Upper lobe of left lung (tissue), 6 donors: ENCODE measurements around the gene TMEM18. TPM values are rescaled to one million over a fixed set of nuclear protein-coding genes. Genes with fewer than 3 reads are reported as not detected.
A peak's percentile ranks its signal among the peaks of the same experiment; 100 is the strongest.

Source experiments
- ATAC-seq, 2 donors: fragments of 200-7000 bp; cut with Tn5 transposase; one replicate each; pipeline ENCODE4 v1.9.1; 2022; ENCODE audit warnings: mild to moderate bottlenecking in 2 of 2, moderate library complexity in 2 of 2; ENCODE audit not compliant: low FRiP score in 2 of 2
- DNase-seq, 2 donors: peaks; one replicate each; pipeline ENCODE4 v3.0.0-alpha.2; 2019 to 2020
- H3K27ac ChIP-seq, 4 donors: fragments of 200-600 bp; sonication (generic); one replicate each; pipeline ENCODE4 v1.5.1; 2016 to 2019
- H3K27me3 ChIP-seq, 4 donors: fragments of 200-600 bp; sonication (generic); one replicate each; pipeline ENCODE4 v1.5.1; 2017 to 2019
- H3K36me3 ChIP-seq, 4 donors: fragments of 200-600 bp; sonication (generic); one replicate each; pipeline ENCODE4 v1.5.1; 2016 to 2019
- H3K4me1 ChIP-seq, 4 donors: fragments of 200-600 bp; sonication (generic); one replicate each; pipeline ENCODE4 v1.5.1; 2018 to 2019
- H3K4me3 ChIP-seq, 4 donors: fragments of 200-600 bp; sonication (generic); one replicate each; pipeline ENCODE4 v1.5.1; 2017 to 2019; ENCODE audit warnings: mild to moderate bottlenecking in 2 of 4, moderate library complexity in 1 of 4
- H3K9me3 ChIP-seq, 4 donors: fragments of 200-600 bp; sonication (generic); one replicate each; pipeline ENCODE4 v1.5.1; 2018 to 2019
- CTCF ChIP-seq, 6 experiments: fragments of 450-650 bp in 4 of 6; fragments of 200-600 bp in 2 of 6; sonication (generic) in 2 of 6; IDR thresholded peaks; one replicate each; pipeline ENCODE4 v1.5.1; 2016 to 2019; ENCODE audit warnings: antibody characterized with exemption in 6 of 6
- EP300 ChIP-seq, 4 donors: sonication (generic); formaldehyde crosslinking; IDR thresholded peaks; one replicate each; pipeline ENCODE4 v1.5.1; 2017; ENCODE audit warnings: antibody characterized with exemption in 4 of 4, control low read depth in 2 of 4
- POLR2A ChIP-seq, 4 donors: fragments of 450-650 bp; IDR thresholded peaks; one replicate each; pipeline ENCODE4 v1.5.1; 2016 to 2017; ENCODE audit warnings: antibody characterized with exemption in 4 of 4, mild to moderate bottlenecking in 2 of 4
- POLR2AphosphoS5 ChIP-seq, 2 donors: sonication (generic); formaldehyde crosslinking; IDR thresholded peaks; one replicate each; pipeline ENCODE4 v1.5.1; 2017; ENCODE audit warnings: antibody characterized with exemption in 2 of 2
- WGBS, 2 donors: methylation state at CpG; one replicate each; pipeline ENCODE4 v1.1.5; 2017 to 2018; 5-methylcytosine and 5-hydroxymethylcytosine counted together
- total RNA-seq, 6 donors: library from RNA; depleted of rRNA in 4 of 6; stranded (reverse); fragments of >200 nt in 4 of 6; gene quantifications; one replicate each; pipeline versions ENCODE4 v1.1.0 to v1.2.1, GENCODE V29; 2016 to 2021
- donor health status: DM: no; HTN: no; CAD: no; lungs with moderate emphysema.
- donor health status: DM: no; HTN: yes; CAD: no; lungs with severe emphysema.

TMEM18 gene
- total RNA-seq, 6 donors from 2014 or later = 5.0 to 31.4 (median 17.3) TPM

- H3K9me3 ChIP-seq = no peaks in the 10 kb centered on the region
- H3K4me3 ChIP-seq = no peak overlapping the region
- ATAC-seq (no peak), DNase-seq (no peak)
- H3K36me3 ChIP-seq = no peaks in the 10 kb centered on the region
- no peaks in the 10 kb centered on the region for H3K4me1 ChIP-seq
- WGBS, 2 donors = 86 to 87% methylated on average over 6 of the region's 6 CpGs
- H3K27ac ChIP-seq = no peak overlapping the region
- no peaks in the 10 kb centered on the region for H3K27me3 ChIP-seq
- TF ChIP-seq POLR2AphosphoS5 (IDR thresholded peaks at IDR 0.05) (no peak), CTCF (IDR thresholded peaks at IDR 0.05) (no peak), EP300 (IDR thresholded peaks at IDR 0.05) (no peak), POLR2A (IDR thresholded peaks at IDR 0.05) (no peak)
Observed at GRCh38 chr2:652881-653480, 24.2 kb downstream of the TMEM18 start.

- DNase-seq = peak in 1 of 2 donors; percentile 44
- ATAC-seq = no peak
- Histone ChIP-seq H3K27ac (no peak overlapping the region), H3K36me3 (no peaks in the 10 kb centered on the region), H3K9me3 (no peaks in the 10 kb centered on the region), H3K4me1 (no peaks in the 10 kb centered on the region), H3K4me3 (no peak overlapping the region), H3K27me3 (no peaks in the 10 kb centered on the region)
- WGBS, 2 donors = 93 to 94% methylated on average over 7 to 14 of the region's 14 CpGs
- TF ChIP-seq POLR2A (IDR thresholded peaks at IDR 0.05) = no peak
Observed at GRCh38 chr2:651951-652373, 25.2 kb downstream of the TMEM18 start.

DNA sequence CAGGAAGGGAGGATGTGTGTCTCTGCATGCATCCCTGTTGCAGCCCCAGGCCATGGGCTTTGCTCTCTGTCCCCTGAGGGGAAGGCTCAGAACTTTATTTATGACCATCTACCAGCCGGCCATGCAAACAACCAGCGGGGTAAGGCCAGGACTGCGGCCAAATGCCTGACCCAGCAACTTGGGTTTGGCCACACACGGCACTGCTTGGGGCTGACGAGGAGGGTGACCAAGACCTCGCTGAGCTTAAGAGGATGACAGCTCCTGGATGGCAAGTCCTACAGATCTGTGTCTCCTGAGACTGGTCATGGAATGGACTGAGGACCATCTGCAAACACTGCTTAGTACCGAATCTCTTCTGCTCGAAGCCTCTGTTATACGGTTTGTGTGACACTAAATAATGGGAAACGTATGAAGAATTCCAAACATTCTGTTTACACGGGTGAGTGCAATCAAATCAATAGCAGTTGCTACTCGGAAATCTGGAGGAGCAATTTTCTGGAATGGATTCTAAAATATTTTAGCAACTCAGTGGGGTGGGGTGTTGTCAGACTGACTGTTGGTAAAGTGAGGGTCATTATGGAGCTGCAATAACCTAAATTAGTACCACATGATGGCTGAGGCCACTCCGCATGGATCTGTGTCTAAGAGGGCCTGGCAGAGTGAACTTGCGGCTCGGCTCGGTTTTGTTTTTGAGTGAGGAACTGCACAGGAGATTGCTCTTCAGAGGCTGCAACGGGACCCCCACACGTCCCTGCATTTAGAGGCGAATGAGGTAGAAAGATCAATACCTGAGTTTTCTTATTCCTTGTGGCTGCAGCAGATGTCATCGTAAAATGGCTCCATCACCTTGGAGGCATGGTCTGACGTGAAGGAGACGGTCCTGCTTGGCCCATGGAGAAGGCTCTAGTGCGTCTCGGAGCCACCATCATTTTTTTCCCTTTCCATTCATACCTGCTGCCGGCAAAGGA is 26.6 kb downstream of the TMEM18 start:
- H3K4me3 ChIP-seq = no peak overlapping the region
- no peaks in the 10 kb centered on the region for H3K36me3 ChIP-seq
- ATAC-seq = no peak
- TF ChIP-seq POLR2AphosphoS5 (IDR thresholded peaks at IDR 0.05) (no peak), CTCF (IDR thresholded peaks at IDR 0.05) (no peak), EP300 (IDR thresholded peaks at IDR 0.05) (no peak), POLR2A (IDR thresholded peaks at IDR 0.05) (no peak)
- no peak for DNase-seq
- H3K27me3 ChIP-seq = no peaks in the 10 kb centered on the region
- H3K9me3 ChIP-seq = no peaks in the 10 kb centered on the region
- no peaks in the 10 kb centered on the region for H3K4me1 ChIP-seq
- no peak overlapping the region for H3K27ac ChIP-seq
- 80 to 81% methylated on average over 19 to 25 of the region's 25 CpGs for WGBS, 2 donors

- WGBS, 2 donors = 87 to 89% methylated on average over 19 to 20 of the region's 20 CpGs
Observed at GRCh38 chr2:649426-650342, 27.5 kb downstream of the TMEM18 start.

GRCh38 chr2:648476-649424 is 28.5 kb downstream of the TMEM18 start:
- no peaks in the 10 kb centered on the region for H3K36me3 ChIP-seq
- H3K27ac ChIP-seq = no peak overlapping the region
- no peak overlapping the region for H3K4me3 ChIP-seq
- H3K4me1 ChIP-seq = no peaks in the 10 kb centered on the region
- no peaks in the 10 kb centered on the region for H3K9me3 ChIP-seq
- DNase-seq (peak in 1 of 2 donors; percentile 42), ATAC-seq (no peak)
- TF ChIP-seq POLR2AphosphoS5 (IDR thresholded peaks at IDR 0.05) = no peak
- TF ChIP-seq POLR2A (IDR thresholded peaks at IDR 0.05) = no peak
- no peak for TF ChIP-seq CTCF (IDR thresholded peaks at IDR 0.05)
- no peak for TF ChIP-seq EP300 (IDR thresholded peaks at IDR 0.05)
- H3K27me3 ChIP-seq = no peaks in the 10 kb centered on the region
- 80 to 85% methylated on average over 20 to 26 of the region's 26 CpGs for WGBS, 2 donors

More at GRCh38 chr2:649426-650342, 27.5 kb downstream of the TMEM18 start:
- Histone ChIP-seq H3K36me3 (no peaks in the 10 kb centered on the region), H3K4me3 (no peak overlapping the region), H3K27ac (no peak overlapping the region), H3K9me3 (no peaks in the 10 kb centered on the region), H3K27me3 (no peaks in the 10 kb centered on the region), H3K4me1 (no peaks in the 10 kb centered on the region)
- TF ChIP-seq EP300 (IDR thresholded peaks at IDR 0.05) = no peak
- TF ChIP-seq POLR2AphosphoS5 (IDR thresholded peaks at IDR 0.05) = no peak
- peak in 1 of 2 donors; percentile 41 for DNase-seq
- ATAC-seq = peak in 1 of 2 donors; percentile 4
